ENCODE data around the gene DELE1. TPM values are rescaled to one million over a fixed set of nuclear protein-coding genes. Genes with fewer than 3 reads are reported as not detected.
"Not testable (repeated sequence)": the region's sequence is repeated elsewhere in the genome, so short reads cannot be mapped to it uniquely, and the experiment has no call there.

Gene DELE1
- polyA plus RNA-seq, 12 donors, result 64.1 to 110 (median 79.5) TPM; not detected in 1

DNA sequence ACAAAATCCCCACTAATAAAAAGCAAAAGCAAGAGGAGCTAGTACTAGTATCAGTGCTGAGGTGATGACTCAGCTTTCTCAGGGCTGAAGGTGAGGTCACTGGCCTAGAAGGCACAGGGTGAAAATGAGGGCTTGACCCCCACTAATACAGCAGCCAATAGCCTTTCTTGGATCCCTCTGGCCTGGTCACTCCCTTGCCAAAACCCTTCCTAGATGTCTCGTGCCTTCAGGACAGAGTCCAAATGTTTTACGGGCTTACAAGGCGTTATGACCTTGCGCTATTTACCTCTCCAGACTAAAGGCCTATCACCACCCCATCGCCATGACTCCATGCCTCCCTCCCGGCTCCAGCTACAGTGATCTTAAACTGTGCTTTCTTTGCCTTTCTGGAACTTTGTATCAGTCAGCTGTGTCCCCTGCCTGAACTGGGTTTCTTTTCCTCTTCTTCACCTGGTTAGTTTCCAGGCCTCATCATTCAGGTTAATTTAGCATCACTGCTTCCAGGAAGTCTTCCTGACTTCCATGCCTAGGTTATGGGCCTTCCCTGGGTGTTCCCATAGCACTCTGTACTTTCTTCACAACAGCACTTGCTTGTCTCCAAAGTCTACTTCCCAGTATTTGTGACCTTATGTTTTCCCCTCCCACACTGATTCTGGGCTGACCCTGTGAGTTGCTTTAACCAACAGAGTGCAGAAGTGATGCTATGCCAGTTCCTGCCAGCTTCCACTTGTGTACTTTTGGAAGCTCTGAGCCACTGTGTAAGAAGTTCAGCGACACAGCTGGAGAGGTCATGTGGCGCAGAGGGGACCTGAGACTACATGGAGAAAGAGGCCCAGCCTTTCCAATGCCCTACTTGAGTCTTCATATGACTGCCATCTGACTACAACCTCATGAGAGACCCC is 4.2 kb upstream of the DELE1 start:
- DNase-seq, result no peak

- no peak for DNase-seq
Measured at GRCh38 chr5:141920771-141921170, 2.9 kb upstream of the DELE1 start.

DNA sequence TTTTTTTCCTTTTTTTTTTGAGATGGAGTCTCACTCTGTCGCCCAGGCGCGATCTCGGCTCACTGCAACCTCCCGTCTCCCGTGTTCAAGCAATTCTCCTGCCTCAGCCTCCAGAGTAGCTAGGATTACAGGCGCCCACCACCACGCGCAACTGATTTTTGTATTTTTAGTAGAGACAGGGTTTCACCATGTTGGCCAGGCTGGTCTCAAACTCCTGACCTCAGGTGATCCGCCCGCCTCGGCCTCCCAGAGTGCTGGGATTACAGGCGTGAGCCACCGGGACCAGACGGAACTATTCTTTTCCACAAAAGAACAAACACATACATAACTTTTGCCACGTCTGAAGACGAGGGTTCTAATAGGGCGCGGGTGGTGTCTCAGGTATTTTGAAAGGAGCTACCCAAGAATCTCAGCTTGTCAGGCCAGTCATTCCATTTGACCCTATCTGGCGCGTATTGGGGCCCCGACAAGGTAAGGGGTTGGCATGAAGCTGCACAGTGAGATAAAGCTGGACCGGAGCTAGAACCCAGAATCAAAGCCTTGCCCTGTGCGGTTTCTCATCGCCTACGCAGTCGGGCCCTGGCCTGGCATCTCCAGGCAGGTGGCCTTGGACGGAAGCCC is 734 bp upstream of the DELE1 start:
- not testable (repeated sequence) for DNase-seq

GRCh38 chr5:141926434-141926833 is 2.8 kb downstream of the DELE1 start:
- DNase-seq, result no peak

GRCh38 chr5:141928051-141928450 is 4.4 kb downstream of the DELE1 start:
- no peak for DNase-seq

GRCh38 chr5:141929398-141930058 is 5.9 kb downstream of the DELE1 start:
- no peak for DNase-seq

GRCh38 chr5:141931694-141932093 is 8.0 kb downstream of the DELE1 start:
- no peak for DNase-seq

- DNase-seq, result no peak
Measured at GRCh38 chr5:141933151-141933550, 9.5 kb downstream of the DELE1 start.

DNA sequence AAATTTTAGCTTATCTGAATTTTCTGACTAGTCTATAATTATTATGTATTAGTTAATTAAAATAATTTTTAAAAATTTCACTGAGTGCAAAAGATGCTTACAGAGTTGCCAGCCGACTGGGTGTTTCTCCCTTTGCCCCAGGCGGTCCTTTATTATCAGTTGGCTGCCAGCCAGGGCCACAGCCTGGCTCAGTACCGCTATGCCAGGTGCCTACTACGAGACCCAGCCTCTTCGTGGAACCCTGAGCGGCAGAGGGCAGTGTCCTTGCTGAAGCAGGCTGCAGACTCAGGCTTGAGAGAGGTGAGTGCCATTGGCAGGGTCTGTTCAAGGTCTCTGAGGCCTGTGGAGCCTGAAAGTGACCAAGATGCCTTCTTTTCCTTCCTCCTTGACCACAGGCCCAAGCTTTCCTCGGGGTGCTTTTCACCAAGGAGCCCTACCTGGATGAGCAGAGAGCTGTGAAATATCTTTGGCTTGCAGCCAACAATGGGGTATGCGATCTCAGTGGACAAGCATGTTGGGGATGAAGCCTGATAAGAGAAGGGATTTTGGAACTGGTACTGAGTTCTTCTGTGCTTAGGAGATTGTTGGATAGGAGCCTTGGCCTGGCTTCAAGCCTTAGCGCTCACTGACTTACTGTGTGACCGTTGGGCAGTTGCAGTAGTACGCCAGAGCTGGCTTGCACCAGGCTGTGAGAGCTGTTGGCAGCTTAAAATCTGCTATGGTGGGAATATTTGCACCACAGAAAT is 10.6 kb downstream of the DELE1 start:
- no peak for DNase-seq

DNA sequence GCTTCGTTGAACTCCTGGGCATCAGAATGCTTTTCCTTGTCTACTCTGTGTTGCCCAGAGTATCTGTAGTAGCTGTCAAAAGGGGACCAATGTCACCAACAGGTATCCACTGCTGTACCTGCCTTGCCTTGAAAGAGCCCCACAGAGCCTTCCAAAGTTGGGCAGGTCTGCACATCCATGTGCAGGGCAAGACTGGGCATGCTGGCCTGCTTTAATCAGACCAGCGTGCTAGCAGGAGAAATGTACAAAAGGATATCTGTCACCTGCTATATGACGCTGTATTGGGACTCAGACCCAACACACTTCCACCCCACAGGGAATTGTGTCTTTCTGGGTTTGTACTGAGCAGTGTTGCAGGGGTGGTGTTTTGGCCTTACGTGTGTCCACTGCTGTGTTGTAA is 11.9 kb downstream of the DELE1 start:
- DNase-seq, result no peak

DNA sequence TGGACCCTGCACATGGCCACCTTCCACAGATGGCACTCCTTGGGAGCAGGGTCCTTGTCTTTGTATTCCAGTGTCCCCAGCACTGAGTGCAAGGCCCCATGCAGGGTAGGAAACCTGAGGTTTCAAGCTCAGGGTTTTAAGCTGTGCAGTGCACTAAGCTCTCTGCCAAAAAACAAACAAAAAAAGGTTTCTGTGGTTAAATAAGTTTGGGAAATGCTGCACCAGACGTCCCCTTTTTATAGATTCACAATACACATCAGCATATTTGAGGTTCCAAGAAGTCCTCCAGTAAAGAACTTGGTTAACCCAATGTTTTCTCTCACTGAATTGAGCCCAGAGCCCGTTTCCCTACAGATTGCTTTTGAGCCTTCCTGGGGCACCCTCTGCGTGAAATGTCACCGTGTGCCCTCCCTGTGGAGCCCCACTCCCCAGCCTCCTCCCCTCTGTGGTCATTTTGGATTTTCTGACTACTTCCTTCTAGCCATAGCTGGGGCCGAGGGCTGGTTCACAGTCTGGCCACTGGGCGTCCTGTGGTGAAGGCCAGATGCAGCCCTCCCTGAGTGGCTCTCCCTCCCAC is 17.1 kb downstream of the DELE1 start:
- no peak for DNase-seq

DNA sequence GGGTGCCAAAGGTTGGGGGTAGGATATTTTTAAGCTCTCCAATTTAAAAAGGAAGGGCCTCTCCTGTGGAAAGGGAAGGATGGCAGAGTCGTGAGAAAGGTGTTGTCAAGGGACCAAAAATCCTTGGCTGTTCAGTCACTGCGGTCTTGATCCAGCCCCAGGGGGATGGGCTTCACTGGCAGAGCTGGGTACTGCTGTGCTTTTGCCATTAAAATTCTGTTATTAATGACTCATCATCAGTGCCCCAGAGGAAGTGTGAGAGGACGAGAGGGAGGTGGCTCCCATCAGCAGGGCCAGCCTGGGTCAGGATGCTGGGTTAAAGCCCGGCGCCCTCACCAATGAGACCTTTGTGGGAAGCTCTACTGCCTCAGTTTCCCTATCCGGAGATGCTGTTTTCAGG is 17.6 kb downstream of the DELE1 start:
- no peak for DNase-seq

DNA sequence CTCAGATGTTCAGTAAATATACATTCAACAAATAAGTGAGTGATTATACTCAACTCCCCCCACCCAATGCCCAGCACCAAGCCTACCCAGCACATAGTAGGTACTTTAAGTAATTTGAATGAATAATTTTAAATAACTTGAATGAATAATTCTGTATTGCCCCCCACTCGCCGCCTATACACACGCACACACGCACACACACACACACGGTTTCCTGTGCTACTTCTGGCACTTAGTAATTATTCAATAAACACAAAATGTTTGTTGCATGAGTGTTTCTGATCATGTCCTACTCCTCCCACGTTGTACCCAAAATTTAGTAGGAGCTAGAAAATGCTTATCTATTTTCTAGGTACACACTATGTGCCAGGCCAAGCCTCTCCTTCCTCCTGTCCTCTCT is 18.1 kb downstream of the DELE1 start:
- no peak for DNase-seq

- DNase-seq, result no peak
Measured at GRCh38 chr5:141942185-141942857, 18.6 kb downstream of the DELE1 start.

DNA sequence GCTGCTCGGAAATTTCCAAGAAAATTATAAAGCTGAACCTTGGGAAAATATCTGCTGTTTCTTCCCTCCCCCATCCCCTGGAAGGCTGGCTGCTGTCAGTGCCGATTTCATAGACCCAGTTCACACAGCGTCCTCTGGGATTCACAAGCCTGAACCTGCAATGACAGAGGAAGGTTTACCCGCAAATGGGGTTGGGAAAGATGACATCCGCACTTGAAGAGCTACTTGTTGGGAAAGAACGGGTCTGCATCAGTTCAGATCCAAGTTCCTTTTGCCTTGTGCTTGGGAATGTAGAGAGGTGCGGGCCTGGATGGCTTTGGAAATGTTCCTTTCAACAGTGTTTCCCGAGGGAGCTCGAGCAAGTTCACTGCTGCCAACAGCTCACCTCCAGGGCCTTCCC is 20.4 kb downstream of the DELE1 start:
- no peak for DNase-seq

GRCh38 chr5:141945511-141946051 is 21.9 kb downstream of the DELE1 start:
- DNase-seq, result peak; percentile 26

DNA sequence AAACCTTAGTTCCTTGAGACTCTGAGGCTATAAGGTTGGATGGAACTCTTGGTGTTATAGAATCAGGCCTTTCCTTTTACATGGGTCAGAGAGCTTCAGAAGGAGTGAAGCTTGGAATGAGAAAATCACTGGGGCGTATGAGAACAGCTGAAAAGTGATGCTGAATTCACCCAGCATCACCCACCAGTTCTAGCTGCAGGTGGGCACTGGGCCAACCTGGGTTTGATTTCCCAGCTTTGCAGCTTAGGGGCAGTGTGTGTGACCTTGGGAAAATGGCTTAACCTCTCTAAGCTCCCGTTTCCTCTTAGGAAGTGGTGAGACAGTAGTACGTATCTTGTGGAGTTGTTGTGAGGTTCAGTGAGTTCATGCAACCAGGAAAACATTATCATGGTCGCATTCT is 23.6 kb downstream of the DELE1 start:
- DNase-seq, result no peak

GRCh38 chr5:141948812-141949211 is 25.1 kb downstream of the DELE1 start:
- no peak for DNase-seq

- no peak for DNase-seq
Measured at GRCh38 chr5:141949511-141949910, 25.8 kb downstream of the DELE1 start.

DNA sequence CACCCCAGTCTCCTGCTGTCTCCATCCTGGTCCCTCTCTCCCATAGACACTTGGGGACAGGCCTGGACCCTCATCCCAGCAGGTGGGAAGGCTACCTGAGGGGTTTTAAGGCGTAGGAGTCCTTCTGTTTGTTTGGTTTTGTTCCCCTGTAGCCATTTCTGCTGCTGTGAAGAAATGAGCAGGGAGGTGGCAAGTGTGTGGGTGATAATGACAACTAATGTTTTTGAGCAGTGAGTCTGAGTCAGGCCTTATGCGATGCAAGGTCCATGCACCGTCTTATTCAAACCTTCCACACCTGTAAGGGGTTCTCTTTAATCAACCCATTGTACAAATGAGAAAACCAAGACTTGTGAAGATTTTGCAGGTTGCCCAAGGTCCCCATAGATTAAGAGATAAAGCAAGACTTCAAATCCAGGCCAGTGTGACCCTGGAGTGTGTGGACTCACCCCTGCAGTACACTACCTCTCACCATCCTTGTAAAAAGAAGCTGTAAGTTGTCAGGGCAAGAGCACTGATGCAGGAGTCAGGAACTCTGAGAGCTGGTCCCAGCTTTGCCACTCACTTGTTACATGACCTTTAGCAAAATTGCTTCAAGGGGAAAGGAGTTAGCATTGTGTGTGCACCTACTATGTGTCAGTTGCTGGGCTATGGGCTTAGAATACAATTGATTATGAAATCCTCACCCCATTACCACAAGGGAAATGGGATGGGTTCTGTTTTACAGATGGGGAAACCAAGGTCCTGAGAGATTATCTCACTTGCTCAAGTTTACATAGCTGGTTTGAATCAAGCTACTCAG is 26.7 kb downstream of the DELE1 start:
- DNase-seq, result no peak

Data from muscle of arm (tissue), 12 donors.